ENCODE measurements around the gene SECISBP2.

DNA sequence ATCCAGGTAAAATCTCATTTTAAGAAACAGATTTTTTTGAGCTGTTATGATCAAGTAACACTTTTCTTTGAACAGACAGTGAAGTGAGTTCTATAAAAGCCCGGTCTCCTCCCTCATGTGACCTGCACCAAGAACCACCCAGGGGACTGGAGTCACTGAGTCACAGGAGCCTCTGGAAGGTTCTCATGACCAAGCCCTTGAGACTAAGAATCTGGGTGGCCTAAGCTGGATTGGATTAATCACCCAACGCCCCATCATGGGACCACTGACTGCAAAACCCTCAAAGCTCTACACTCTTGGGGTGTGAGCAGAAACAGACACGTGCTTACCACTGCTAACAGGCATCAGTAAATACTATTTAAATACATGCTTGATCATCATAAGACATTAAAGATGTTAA, 48.4 kb downstream of the SECISBP2 start:
- TF ChIP-seq, protein P1, sequence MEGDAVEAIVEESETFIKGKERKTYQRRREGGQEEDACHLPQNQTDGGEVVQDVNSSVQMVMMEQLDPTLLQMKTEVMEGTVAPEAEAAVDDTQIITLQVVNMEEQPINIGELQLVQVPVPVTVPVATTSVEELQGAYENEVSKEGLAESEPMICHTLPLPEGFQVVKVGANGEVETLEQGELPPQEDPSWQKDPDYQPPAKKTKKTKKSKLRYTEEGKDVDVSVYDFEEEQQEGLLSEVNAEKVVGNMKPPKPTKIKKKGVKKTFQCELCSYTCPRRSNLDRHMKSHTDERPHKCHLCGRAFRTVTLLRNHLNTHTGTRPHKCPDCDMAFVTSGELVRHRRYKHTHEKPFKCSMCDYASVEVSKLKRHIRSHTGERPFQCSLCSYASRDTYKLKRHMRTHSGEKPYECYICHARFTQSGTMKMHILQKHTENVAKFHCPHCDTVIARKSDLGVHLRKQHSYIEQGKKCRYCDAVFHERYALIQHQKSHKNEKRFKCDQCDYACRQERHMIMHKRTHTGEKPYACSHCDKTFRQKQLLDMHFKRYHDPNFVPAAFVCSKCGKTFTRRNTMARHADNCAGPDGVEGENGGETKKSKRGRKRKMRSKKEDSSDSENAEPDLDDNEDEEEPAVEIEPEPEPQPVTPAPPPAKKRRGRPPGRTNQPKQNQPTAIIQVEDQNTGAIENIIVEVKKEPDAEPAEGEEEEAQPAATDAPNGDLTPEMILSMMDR (IDR thresholded peaks at IDR 0.05; ENCODE audit: poor library complexity), result no peak
- no peak for TF ChIP-seq EZH2phosphoT487 (IDR thresholded peaks at IDR 0.05; ENCODE audit: low read depth, severe bottlenecking, unreplicated experiment)
